ENCODE results near the gene ANGPTL2.

ANGPTL2 gene

DNA sequence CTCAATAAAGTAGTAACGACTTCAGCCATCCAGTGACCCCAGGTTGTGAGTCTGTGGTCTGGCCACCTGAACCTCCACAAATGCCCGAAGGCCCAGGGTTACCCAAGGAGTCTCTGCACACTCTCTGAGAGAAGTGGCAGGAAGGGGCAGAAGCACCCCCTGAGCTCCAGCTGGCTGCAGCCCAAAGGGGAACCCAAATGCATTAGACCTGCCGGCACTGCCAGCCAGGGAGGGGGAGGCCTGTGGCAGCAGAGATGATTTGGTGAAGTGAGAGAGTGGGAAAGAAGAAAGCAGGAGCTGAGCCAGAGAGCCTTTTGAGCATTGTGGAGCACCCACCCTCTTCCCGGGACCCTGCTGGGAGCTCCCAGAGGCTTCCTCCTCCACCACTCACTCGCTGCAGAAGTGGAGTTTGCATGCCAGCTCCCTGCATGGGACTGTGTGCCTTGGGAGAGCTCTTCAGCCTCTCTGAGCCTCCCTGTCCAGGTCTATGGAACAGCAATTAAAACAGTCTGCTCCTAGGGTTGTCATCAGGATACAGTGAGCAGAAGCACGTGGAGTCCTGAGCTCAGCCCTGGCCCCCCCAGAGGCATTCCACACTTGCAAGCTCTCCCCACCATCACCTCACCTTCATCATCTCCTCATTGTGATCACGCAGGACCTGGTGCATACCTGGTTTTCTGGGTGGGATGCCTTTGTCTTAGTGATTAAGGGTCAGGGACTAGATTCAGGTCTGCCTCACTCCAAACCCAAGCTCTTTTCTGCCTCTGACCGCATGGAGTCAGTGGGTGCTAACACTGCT is 13.8 kb upstream of the ANGPTL2 start:
- no peak for DNase-seq

DNA sequence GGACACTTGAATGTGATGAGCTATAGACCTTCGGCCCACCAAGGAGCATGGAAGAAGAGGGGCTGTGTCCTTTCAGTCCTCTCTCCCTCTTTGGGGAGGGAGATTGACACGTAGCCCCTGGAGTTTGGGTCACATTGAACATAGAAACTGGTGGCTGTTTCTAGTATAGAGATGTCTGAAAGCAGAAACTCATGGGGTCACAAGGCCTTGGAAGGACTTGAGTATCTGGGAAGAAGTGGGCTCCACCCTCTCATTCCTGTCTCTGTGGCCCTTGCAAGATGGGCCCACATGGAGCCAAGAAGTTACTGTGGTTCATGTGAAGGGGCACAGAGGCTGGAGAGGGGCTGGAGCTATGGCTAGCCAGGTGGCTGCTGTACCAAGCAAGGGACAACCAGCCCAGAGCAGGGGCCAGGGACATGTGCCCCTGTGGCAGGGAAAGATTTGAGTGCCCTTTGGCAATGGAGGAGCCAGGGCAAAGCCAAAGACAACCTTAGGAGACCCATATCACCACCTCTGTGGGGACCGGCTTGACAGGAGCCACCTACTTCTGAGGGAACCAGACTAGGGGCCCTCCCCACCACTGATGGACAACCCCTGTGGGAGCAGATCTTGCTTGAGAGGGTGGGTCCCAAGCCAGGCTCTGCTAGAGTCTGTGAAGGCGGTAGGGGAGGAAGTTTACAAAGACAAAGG is 12.8 kb upstream of the ANGPTL2 start:
- no peak for DNase-seq

DNA sequence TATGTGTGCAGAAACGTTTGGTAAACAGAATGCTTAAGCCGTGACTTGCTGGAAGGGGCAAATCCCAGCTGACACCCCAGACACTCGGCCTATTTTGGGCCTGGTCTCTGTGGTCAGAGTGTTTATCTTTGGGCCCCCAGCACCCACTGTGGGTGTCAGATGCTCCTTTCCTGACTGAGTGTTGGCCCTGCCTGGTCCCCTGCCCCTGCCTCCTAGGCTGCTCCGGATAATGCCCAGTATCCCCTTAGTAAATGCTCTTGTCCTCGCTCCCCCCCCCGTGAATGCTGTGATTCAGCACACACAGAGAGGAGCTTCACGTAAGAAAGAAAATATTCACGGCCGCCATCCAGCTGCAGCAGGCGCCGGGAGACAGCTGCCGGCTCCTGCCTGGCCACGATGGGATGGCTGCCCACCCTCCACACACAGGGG is 11.3 kb upstream of the ANGPTL2 start:
- DNase-seq: no peak

DNA sequence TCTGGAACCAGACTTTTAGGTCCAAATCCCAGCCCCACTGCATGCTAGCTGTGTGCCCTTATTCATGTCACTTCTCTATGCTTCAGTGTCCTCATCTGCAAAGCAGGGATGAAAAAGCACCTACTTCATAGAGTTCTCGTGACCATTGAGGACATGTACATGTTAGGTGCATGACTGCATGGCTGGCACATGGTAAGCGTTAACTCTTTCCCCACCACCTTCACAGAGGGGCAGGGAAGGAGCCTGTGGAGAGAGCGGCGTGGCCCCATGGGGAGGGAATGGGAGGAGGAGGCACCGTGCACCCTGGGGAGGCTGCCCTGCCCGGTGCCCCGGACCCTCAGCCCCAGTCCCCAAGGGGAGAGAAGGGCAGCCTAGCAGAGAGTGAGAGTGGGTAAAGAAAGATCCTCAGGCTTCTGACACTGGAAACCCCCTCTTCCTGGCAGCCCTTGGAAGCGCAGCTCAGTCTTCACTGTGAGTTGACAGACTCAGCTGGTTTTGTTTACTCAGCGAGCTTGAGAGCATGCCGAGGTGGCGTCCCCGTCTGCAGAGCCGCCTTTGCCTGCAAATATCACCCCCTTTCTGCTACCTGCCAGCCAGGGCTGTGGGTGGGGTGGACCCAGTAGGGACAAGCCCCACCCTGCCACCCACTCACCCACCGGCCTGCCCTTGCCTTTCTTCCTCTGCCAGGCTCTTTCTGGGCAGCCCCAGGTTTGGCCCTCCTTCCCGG is 10.6 kb upstream of the ANGPTL2 start:
- DNase-seq: no peak

DNA sequence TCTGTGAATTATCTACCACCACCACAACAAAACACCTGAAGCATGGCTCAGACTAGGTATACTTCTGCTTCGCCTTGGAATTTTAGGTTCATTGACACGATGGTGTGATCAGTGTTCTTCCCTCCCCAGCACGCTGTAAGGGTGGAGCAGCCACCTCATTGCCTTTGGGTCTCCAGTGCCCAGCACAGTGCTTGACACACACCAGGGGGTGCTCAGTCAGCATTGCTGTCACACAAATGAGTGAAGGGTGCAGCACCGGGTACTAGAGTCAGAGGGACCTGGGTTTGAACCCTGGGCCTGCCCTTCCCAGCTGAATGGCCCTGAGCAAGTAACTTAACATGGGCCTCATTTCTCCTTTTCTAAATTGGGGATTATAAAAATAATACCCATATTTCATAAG is 9.9 kb upstream of the ANGPTL2 start:
- DNase-seq: no peak

DNA sequence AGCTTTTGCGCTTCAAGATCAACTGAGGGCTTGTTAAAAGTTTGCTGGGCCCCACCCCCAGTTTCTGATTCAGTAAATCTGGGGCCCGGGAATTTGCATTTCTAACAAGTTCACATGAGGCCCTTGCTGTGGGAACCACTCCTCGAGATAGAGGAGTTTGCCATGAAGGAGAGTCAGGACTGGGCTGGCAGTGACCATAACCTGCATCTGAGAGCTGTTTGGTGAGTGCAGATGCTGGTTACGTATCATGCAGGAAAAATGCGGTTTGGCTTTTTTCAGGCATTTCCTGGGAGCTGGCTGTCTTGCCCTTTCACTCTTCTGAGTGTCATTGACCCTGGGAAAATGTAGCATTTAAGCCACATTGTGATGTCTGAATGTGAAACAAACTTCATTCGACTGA is 9.4 kb upstream of the ANGPTL2 start:
- DNase-seq: no peak

DNA sequence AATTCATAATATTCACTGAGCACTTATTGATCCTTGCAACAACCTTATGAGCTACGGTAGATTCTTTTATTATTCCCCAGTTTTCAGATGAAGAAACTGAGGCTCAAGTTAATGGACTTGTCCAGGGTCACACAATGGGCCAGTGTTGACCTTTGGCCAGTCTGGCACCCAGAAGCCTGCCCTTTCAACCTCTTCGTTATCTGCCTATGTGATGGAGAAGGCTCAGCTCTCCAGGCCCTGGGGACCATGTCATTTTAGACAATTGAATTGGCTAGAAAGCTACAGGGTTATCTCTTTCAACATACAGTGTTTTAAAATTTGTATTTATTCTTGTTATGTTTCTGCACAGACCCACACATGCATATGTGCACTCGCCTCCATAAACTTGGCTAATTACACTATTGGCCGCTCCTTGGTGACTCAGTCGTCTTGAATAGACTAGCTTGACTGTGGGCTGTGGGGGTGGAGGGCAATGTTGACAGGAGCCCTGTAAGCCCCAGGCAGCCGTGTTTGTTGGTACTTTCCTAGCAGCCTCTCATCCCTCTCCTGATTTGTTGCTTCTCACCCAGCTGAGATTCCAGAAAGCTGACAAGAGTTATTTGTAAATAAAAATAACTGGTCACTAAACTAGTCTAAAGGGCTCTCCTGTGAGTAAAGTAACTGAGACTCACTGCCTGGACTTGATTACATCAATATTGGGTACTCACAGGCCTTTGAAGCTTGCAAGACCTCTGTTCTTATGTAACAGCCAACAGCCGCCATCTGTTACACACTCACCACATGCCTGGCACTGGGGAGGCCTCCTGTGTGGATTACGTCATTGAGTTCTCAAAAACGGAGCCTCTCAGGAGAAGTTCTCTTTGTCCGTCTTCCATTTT is 8.5 kb upstream of the ANGPTL2 start:
- DNase-seq: peak; percentile 63 to 87

DNA sequence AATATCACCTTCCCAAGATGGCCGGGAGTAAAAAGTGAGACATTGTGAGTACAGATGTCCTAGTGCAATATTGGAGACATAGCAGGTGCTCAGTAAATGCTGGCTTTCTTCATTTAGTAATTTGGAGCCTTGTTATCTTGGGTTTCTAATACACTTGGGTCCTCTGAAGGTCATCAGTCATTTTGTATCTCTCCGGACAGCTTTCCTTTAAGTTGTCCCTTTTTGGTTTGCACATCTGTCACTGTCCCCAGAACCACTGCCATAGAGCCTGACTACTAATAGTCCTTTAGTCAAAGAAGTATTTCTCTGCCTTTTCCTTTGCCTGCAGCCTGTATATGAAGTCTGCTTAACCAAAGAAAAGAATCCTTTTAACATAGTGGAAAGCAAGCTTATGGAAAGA is 7.8 kb upstream of the ANGPTL2 start:
- no peak for DNase-seq

DNA sequence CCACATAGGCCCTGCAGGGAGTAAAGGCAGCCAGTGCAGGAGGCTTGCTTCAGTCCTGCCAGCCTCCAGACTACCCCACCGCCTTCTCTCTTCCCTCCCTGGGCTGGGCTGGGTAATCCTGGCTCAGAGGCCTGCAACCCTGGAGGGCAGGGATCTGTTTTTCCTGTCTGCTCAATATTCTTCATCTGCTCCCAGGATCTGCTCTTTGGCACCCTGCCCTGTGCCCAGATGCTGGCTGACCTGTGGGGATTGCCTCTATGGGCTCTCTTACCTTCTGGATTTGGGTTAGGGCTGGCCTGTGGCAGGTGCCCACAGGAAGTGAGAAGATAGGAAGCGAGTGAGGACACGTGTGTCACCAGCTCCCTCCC is 7.3 kb upstream of the ANGPTL2 start:
- DNase-seq: no peak

DNA sequence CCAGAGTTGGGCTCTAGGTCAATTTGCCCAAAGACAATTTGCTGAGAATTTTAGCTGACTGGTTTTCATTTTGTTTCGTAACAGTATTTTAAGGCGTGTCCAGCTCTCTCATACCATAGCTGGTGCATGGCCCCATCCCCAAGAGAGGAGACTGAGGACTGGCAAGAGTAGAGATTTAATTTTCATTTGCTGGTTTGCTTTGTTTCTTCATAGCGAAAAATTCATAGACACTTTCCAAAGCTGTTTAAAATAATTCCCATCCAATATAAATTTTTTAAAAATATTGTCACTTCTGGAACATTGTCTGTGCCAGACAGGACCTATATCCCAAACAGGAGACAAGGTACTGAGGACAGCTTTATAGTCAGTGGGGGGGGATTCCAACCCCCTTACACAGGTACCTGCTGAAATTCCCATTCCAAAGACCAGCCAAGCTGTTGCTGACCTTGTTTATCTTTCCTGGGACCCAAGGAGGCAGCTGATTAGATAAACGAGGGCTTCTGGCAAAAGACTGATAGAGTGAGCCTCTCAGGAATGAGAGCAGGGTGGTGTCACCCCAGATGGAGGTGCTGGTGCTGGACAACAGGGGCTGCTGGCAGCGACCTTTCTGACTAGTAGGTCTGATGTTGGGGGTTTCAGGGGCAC is 6.8 kb upstream of the ANGPTL2 start:
- DNase-seq: no peak

DNA sequence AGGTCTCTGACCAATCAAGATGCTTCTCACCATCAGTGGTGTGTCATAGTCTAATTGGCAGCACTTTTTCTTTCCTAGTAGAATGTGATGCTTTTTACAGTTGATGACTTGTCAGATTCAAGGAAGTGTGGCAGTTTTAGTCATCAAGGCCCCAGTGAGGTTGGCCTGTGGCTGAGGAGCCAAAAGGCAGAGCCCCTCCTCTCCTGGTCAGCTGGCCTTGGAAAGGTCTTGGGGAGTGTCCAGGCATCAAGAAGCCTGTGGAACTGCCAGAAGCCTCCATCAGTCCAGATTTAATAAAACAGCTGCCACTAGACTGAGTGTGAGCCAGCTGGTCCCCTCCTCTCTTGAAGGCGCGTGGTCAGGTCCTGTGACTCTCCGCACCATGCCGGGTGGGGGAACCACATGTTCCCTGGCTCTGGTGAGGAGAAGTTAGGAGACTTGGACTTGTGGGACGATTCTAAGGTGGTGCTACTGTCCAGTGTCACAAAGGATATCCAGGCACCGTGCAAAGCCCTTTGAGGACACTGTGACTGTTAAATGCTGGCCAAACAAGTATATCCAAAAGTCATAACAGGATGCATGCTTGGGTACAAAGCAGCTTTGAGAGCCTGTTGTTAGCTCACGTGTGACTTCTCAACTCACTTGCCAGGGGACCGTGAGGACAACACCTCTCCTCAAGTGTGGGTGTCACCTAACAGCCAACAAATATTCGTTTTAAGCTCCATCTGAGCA is 6.1 kb upstream of the ANGPTL2 start:
- DNase-seq: no peak

DNA sequence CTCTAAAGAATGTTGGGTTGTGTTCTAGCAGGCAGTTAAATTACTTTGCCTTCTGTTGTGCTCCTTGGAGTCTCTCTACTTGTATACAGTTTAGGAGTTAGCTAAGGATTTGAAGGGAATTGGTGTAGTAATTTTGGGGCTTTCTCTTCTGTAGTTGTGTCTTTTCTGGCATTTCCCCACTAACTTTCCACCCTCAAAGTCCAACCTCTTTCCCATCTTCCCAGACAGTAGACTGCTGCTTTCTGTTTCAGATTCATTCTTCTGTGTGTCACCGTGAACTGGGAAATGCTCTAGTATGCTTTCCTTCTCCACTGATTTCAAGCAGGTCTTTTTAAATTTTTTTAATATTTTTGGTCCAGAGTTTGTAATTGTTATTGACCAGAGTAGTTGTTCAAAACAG is 4.5 kb upstream of the ANGPTL2 start:
- peak; percentile 14 to 43 for DNase-seq

DNA sequence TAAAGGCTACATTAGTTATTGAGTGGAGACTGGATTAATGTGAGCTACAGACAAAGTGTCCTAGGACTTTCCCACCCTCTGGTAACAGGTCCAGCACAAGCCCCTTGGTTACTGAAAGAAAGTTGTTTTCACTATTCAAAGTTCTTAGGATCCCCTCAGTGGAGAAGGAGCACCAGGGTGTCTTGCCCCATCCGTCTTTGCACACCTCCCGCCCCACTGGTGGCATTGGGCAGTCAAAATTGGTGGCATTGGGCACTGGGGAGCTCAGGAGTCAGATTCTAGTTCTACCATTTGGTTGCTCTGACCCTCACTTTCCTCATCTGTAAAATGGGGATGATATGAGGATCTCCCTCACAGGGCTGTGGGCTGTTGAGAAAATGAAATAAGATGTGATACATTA is 2.4 kb upstream of the ANGPTL2 start:
- DNase-seq: no peak

DNA sequence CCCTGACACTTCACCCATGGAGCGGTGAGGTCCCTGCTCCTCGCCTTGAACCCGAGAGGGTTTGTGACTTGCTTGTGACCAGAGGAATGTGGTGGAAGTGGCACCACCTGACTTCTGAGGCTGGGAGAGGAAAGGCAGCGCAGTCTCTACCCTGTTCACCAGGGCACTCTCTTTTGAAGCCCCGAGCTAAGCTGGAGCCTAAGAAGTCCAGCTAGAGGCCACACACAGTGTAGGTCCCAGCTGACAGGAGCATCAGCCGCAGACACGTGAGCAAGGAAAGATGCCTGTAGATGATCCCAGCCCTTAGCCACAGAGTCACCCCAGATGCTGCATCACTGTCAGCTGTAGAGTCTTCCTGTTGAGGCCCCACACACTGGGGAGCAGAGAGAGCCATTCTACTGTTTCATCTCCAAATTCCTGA is 1.7 kb upstream of the ANGPTL2 start:
- no peak for DNase-seq

DNA sequence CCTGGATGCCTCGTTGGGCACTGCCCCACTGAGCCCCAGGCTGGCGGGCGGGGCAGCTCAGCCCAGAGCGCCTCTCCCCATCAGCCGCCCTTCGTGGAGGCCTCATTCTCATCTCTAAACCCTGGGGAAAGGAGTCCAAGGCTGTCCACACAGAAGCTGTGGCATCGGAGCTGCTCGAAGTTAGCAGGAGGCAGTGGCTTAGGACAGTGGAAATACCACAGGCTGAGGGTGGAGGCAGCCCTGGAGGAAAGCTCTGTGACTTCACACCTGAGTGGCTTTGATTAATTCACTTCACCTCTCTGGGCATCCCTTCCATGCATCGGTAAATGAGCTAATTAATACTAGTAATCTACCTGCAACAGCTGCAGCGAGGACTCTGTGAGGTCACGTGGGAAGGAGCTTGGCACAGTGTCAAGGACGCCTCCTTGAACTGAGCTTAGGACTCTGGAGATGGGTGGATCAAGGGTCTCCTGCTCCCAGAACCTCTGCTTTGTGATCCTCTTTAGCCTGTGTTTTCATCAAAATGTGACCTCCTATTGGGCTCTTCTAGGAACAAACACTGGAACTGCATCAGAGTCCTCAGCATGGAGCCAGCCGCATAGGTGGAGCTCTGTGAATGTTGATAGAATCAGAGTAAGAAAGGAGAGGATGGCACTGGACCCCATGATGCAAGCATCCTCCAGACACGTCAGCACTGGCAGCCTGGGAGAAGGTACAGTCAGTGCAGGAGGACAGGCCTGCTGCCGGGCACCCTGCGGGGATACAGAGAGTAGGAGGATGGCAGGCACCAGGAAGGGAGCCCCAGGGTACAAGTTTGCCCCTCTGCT is 842 bp upstream of the ANGPTL2 start:
- DNase-seq: no peak

DNA sequence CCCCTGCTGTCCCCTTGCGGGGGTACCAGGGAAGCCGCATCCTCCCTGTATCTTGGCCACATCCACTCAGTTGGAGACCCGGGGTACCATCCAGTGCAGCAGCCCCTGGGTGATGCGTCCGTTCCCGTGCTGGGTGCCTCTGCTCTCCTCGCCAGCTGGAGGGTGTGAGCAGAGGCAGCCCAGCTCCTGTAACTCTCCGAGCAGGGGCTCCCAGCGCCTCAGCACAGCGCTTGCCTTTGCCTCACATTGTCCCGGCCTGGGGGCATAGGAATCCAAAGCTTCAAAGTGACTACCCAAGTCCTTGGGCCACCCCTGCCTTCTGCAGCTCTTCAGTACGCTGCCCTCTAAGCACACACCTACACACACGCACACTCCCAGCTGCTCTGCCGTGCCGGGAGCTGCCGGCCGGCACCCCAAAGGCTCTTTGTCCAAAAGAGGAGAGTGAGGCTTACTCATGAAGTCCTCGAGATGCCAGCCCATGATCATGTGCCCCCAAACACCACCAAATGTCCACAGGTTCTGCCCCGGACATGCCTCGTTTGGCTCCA is 733 bp downstream of the ANGPTL2 start:
- DNase-seq: no peak

DNA sequence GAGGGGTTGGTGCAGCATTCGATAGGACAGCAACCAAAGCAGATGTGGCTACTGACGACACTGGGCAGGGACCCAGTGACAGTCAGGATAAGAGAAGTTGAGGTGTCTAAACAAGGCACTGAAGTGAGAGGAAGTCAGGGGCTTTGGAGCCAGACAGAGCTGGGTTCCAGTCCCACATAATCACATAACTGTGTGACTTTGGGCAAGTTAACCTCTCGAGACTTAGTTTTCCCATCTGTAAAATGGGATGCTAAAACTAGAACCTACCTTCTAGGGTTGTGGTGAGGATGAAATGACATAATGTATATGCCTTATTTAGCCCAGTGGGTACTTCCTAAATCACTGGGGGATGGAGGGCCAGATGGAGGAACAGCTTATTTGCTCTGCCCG is 3.1 kb downstream of the ANGPTL2 start:
- no peak for DNase-seq

DNA sequence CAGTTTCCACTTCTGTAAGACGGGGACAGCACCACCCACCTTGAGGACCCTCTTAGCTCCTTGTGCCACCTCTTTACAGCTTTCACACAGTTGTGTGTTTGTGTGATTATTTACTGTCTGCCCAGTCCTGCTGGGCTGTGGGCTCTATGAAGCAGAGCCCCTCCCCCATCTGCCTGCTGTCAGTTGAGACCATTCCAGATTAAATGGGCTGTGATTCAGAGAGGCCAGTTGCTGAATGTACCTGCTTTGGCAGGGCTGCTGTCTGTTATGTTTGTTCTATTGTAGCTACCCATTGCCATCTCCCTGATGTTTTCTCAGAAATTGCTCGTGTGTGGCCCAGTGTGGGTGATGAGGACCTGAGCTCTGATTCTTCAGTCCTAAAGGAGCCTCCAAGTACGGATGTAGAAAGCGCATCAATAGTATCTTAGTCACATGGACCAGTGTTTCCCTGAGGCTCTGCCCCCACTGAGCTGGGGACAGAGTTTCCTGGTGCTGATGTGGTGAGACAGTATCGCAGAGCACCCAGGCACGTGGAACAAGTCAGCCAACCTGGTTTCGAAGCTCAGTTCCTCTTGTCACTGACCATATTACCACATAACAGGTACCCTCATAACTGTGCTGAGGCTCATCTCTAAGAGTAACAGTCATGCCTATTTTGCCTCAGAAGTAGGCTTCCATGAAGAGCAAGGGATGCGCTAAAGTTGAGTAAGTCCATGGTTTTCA is 3.7 kb downstream of the ANGPTL2 start:
- DNase-seq: no peak

DNA sequence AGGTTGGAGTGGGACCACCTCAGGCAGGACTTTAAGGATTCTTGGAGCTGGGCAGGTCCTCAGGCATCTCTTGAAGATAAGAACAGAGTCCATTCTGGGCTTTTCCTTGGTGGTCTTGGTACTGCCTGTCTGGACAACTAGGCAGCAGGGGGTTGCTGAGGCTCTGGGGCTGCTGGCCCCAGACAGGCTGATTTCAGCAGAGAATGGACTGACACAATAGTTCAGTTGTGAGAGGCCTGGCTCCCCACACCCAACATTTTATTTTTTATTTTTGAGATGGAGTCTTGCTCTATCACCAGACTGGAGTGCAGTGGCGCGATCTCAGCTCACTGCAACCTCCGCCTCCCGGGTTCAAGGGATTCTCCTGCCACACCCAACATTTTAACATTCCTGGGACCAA is 4.6 kb downstream of the ANGPTL2 start:
- no peak for DNase-seq

DNA sequence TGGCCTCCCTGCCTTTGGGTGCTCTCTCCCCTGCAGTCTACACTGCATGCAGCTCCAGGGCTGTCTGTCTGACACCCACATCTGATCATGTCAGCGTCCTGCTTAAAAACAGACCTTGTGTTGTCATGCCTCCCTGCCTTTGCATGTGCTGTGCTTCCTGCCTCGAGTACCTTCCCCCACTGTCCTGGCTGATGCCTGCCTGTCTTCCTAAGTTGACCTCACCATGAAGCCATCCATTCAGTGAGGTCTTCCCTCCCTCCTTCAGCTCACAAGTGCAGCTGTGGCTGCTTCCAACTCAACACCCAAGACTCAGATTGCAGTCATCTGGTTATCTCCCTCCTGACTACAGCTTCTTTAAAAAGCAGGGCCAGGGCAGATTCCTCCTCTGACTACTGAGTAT is 5.5 kb downstream of the ANGPTL2 start:
- no peak for DNase-seq

Data from inflammatory macrophage treated with lipopolysaccharide for 1 hour (primary cell).